Stimulated activated naive B cell treated with anti-CD40 and anti-IgM and Interleukin-4, amounts not matched to agents 10 μg/mL and 1 μg/mL and 100 μg/mL, for 72 hours (primary cell): ENCODE data around the gene C5.
"Not testable (repeated sequence)": the region's sequence is repeated elsewhere in the genome, so short reads cannot be mapped to it uniquely, and the experiment has no call there.

Source experiments
- ATAC-seq, 2 donors: fragments of 150-1000 bp; cut with Tn5 transposase; replicated peaks; 2 replicates each; pipeline ENCODE4 v1.10.0; 2021; ENCODE audit warnings: moderate library complexity in 1 of 2
- DNase-seq: peaks from one replicate; pipeline ENCODE4 v3.0.0; 2021
- H3K27ac Mint-ChIP-seq: one replicate; pipeline ENCODE4 v1.8.0; 2022; ENCODE audit warnings: mild to moderate bottlenecking, mixed read lengths
- H3K27me3 Mint-ChIP-seq, 2 donors: one replicate each; pipeline ENCODE4 v1.8.0; 2022; ENCODE audit warnings: mixed read lengths in 2 of 2
- H3K36me3 Mint-ChIP-seq, 2 donors: one replicate each; pipeline ENCODE4 v1.8.0; 2022; ENCODE audit warnings: mixed read lengths in 2 of 2, mild to moderate bottlenecking in 1 of 2
- H3K4me1 Mint-ChIP-seq, 2 donors: one replicate each; pipeline ENCODE4 v1.8.0; 2022; ENCODE audit warnings: mixed read lengths in 2 of 2, mild to moderate bottlenecking in 1 of 2
- H3K4me3 Mint-ChIP-seq, 2 donors: one replicate each; pipeline ENCODE4 v1.8.0; 2022; ENCODE audit warnings: mild to moderate bottlenecking in 2 of 2, mixed read lengths in 2 of 2, moderate library complexity in 1 of 2
- H3K9me3 Mint-ChIP-seq, 2 donors: one replicate each; pipeline ENCODE4 v1.8.0; 2022; ENCODE audit warnings: mixed read lengths in 2 of 2, mild to moderate bottlenecking in 1 of 2

Gene C5

GRCh38 chr9:121050128-121050988, at the start of gene C5:
Gene C5, minus strand, starts transcription at chr9:121050275. Its CDS starts 29 bp downstream, at chr9:121050246.
- H3K4me3 Mint-ChIP-seq = no peak within 1 kb of the TSS
- H3K27ac Mint-ChIP-seq = no peak within 1 kb of the TSS
- DNase-seq (no peak), ATAC-seq (no peak)
- no peaks in the 10 kb centered on the region for H3K4me1 Mint-ChIP-seq
- no peaks in the 10 kb centered on the region for H3K9me3 Mint-ChIP-seq
- H3K27me3 Mint-ChIP-seq = no peaks in the 10 kb centered on the region
- peaks cover 0 to 1% of the 10 kb centered on the region in 2 donors for H3K36me3 Mint-ChIP-seq

- DNase-seq (peak; percentile 9), ATAC-seq (peak; percentile 100)
- H3K4me1 Mint-ChIP-seq = peaks cover 16 to 23% of the 10 kb centered on the region in 2 donors
- peaks cover 0 to 9% of the 10 kb centered on the region in 2 donors for H3K9me3 Mint-ChIP-seq
- peaks cover 45 to 55% of the 10 kb centered on the region in 2 donors for H3K36me3 Mint-ChIP-seq
- peak overlapping the region; percentile 44 for H3K27ac Mint-ChIP-seq
- H3K4me3 Mint-ChIP-seq = peak overlapping the region in 1 of 2 donors; percentile 5
- H3K27me3 Mint-ChIP-seq = no peaks in the 10 kb centered on the region
Observed at GRCh38 chr9:121098567-121099198, 48.6 kb upstream of the C5 start.

- no peak overlapping the region for H3K4me3 Mint-ChIP-seq
- H3K27ac Mint-ChIP-seq = no peak overlapping the region
- peaks cover 34 to 43% of the 10 kb centered on the region in 2 donors for H3K36me3 Mint-ChIP-seq
- no peaks in the 10 kb centered on the region for H3K27me3 Mint-ChIP-seq
- no peak for DNase-seq
- no peak for ATAC-seq
- peaks cover 18 to 23% of the 10 kb centered on the region in 2 donors for H3K4me1 Mint-ChIP-seq
- peaks cover 0 to 4% of the 10 kb centered on the region in 2 donors for H3K9me3 Mint-ChIP-seq
Observed at GRCh38 chr9:121095057-121095456, 45.0 kb upstream of the C5 start.

GRCh38 chr9:121090743-121091142, 40.7 kb upstream of the C5 start:
- H3K4me1 Mint-ChIP-seq = peaks cover 22% of the 10 kb centered on the region in 2 donors
- peaks cover 37 to 46% of the 10 kb centered on the region in 2 donors for H3K36me3 Mint-ChIP-seq
- not testable (repeated sequence) for H3K27ac Mint-ChIP-seq, H3K27me3 Mint-ChIP-seq, H3K4me3 Mint-ChIP-seq, H3K9me3 Mint-ChIP-seq, DNase-seq, ATAC-seq

- Mint-ChIP-seq H3K36me3 (peaks cover 39 to 46% of the 10 kb centered on the region in 2 donors), H3K27ac (peak overlapping the region; percentile 52)
- peak; percentile 53 to 79 for ATAC-seq
Observed at GRCh38 chr9:121088576-121088975, 38.5 kb upstream of the C5 start.

GRCh38 chr9:121085661-121086060, 35.6 kb upstream of the C5 start:
- H3K4me3 Mint-ChIP-seq = no peak overlapping the region
- no peak for DNase-seq
- H3K27me3 Mint-ChIP-seq = no peaks in the 10 kb centered on the region
- no peaks in the 10 kb centered on the region for H3K9me3 Mint-ChIP-seq
- peaks cover 42 to 49% of the 10 kb centered on the region in 2 donors for H3K36me3 Mint-ChIP-seq
- peaks cover 23 to 42% of the 10 kb centered on the region in 2 donors for H3K4me1 Mint-ChIP-seq
- H3K27ac Mint-ChIP-seq = no peak overlapping the region
- ATAC-seq = no peak

More at GRCh38 chr9:121088576-121088975, 38.5 kb upstream of the C5 start:
- H3K27me3 Mint-ChIP-seq = no peaks in the 10 kb centered on the region
- no peaks in the 10 kb centered on the region for H3K9me3 Mint-ChIP-seq
- peaks cover 18 to 29% of the 10 kb centered on the region in 2 donors for H3K4me1 Mint-ChIP-seq
- no peak overlapping the region for H3K4me3 Mint-ChIP-seq
- no peak for DNase-seq

GRCh38 chr9:121082075-121082474, 32.0 kb upstream of the C5 start:
- Mint-ChIP-seq H3K27ac (no peak overlapping the region), H3K36me3 (peaks cover 32 to 39% of the 10 kb centered on the region in 2 donors), H3K9me3 (no peaks in the 10 kb centered on the region), H3K4me3 (no peak overlapping the region), H3K27me3 (no peaks in the 10 kb centered on the region), H3K4me1 (peaks cover 13 to 29% of the 10 kb centered on the region in 2 donors)
- ATAC-seq = peak; percentile 41 to 45
- DNase-seq = no peak

- H3K27ac Mint-ChIP-seq = peak overlapping the region; percentile 100
- H3K4me1 Mint-ChIP-seq = peaks cover 28 to 64% of the 10 kb centered on the region in 2 donors
- DNase-seq (no peak), ATAC-seq (peak; percentile 20 to 37)
- H3K4me3 Mint-ChIP-seq = peak overlapping the region; percentile 98 to 100
- peaks cover 0 to 3% of the 10 kb centered on the region in 2 donors for H3K9me3 Mint-ChIP-seq
- no peaks in the 10 kb centered on the region for H3K27me3 Mint-ChIP-seq
- H3K36me3 Mint-ChIP-seq = peaks cover 2 to 7% of the 10 kb centered on the region in 2 donors
Observed at GRCh38 chr9:121075251-121076036, 25.4 kb upstream of the C5 start.

- ATAC-seq = peak; percentile 76 to 79
- H3K9me3 Mint-ChIP-seq = peaks cover 0 to 5% of the 10 kb centered on the region in 2 donors
- peaks cover 2 to 7% of the 10 kb centered on the region in 2 donors for H3K36me3 Mint-ChIP-seq
- peak within 1 kb of the TSS; percentile 100 for H3K27ac Mint-ChIP-seq
- peaks cover 28 to 67% of the 10 kb centered on the region in 2 donors for H3K4me1 Mint-ChIP-seq
- DNase-seq = peak; percentile 88
- no peaks in the 10 kb centered on the region for H3K27me3 Mint-ChIP-seq
- peak within 1 kb of the TSS; percentile 98 to 100 for H3K4me3 Mint-ChIP-seq
Observed at GRCh38 chr9:121074370-121075250, 24.5 kb upstream of the C5 start, which contains the start of gene CNTRL. Gene CNTRL, plus strand, starts transcription at chr9:121074955. Its CDS starts 13,372 bp downstream, at chr9:121088327.

GRCh38 chr9:121073038-121073437, 23.0 kb upstream of the C5 start:
- Mint-ChIP-seq H3K36me3 (peaks cover 8 to 14% of the 10 kb centered on the region in 2 donors), H3K4me1 (peaks cover 26 to 67% of the 10 kb centered on the region in 2 donors), H3K27me3 (no peaks in the 10 kb centered on the region), H3K9me3 (peaks cover 4 to 11% of the 10 kb centered on the region in 2 donors), H3K27ac (peak overlapping the region; percentile 100), H3K4me3 (peak overlapping the region; percentile 53 to 98)
- ATAC-seq = no peak
- DNase-seq = no peak

- ATAC-seq (peak; percentile 63 to 67), DNase-seq (peak; percentile 33)
- Mint-ChIP-seq H3K36me3 (peaks cover 11 to 19% of the 10 kb centered on the region in 2 donors), H3K27me3 (no peaks in the 10 kb centered on the region), H3K9me3 (peaks cover 10 to 14% of the 10 kb centered on the region in 2 donors), H3K27ac (peak overlapping the region; percentile 97), H3K4me1 (peaks cover 28 to 61% of the 10 kb centered on the region in 2 donors), H3K4me3 (peak overlapping the region; percentile 83 to 85)
Observed at GRCh38 chr9:121071756-121072421, 21.8 kb upstream of the C5 start.

- peak overlapping the region; percentile 97 for H3K27ac Mint-ChIP-seq
- H3K27me3 Mint-ChIP-seq = no peaks in the 10 kb centered on the region
- peak overlapping the region; percentile 83 to 85 for H3K4me3 Mint-ChIP-seq
- ATAC-seq (peak; percentile 11 to 19), DNase-seq (peak; percentile 4)
- peaks cover 22 to 55% of the 10 kb centered on the region in 2 donors for H3K4me1 Mint-ChIP-seq
- H3K9me3 Mint-ChIP-seq = peaks cover 10 to 14% of the 10 kb centered on the region in 2 donors
- peaks cover 11 to 17% of the 10 kb centered on the region in 2 donors for H3K36me3 Mint-ChIP-seq
Observed at GRCh38 chr9:121071370-121071755, 21.3 kb upstream of the C5 start.
